Right lung (tissue), 5 donors: ENCODE results near the gene MAPK4. TPM values are rescaled to one million over a fixed set of nuclear protein-coding genes. Genes with fewer than 3 reads are reported as not detected.
A peak's percentile ranks its signal among the peaks of the same experiment; 100 is the strongest.

Experiments
- DNase-seq, 2 donors: peaks; one replicate each; pipeline ENCODE4 v3.0.0-alpha.2; 2013
- polyA plus RNA-seq, 5 donors: library from polyadenylated mRNA; unstranded; fragments of 120-200 nt; gene quantifications; one replicate each; pipeline versions ENCODE4 v1.2.1 to v1.2.3, GENCODE V29; 2013; ENCODE audit warnings: inconsistent platforms in 1 of 5, low replicate concordance in 1 of 5; ENCODE audit not compliant: insufficient read length in 5 of 5, insufficient read depth in 1 of 5

Gene MAPK4
- polyA plus RNA-seq, 5 donors = 1.2 to 2.1 (median 1.5) TPM

- no peak for DNase-seq
Observed at GRCh38 chr18:50622865-50623393, 63.0 kb downstream of the MAPK4 start.

GRCh38 chr18:50623694-50624352 is 63.9 kb downstream of the MAPK4 start:
- no peak for DNase-seq

GRCh38 chr18:50624981-50625380 is 65.1 kb downstream of the MAPK4 start:
- no peak for DNase-seq

GRCh38 chr18:50626317-50626716 is 66.4 kb downstream of the MAPK4 start:
- DNase-seq = no peak

GRCh38 chr18:50627594-50628532 is 68.0 kb downstream of the MAPK4 start:
- no peak for DNase-seq

GRCh38 chr18:50628533-50628905 is 68.6 kb downstream of the MAPK4 start:
- no peak for DNase-seq

GRCh38 chr18:50629148-50629631 is 69.3 kb downstream of the MAPK4 start:
- DNase-seq = no peak

- no peak for DNase-seq
Observed at GRCh38 chr18:50630895-50631294, 71.0 kb downstream of the MAPK4 start.

- DNase-seq = no peak
Observed at GRCh38 chr18:50632895-50633515, 73.1 kb downstream of the MAPK4 start.

GRCh38 chr18:50633992-50634391 is 74.1 kb downstream of the MAPK4 start:
- no peak for DNase-seq

- DNase-seq = no peak
Observed at GRCh38 chr18:50636366-50637057, 76.6 kb downstream of the MAPK4 start.

- DNase-seq = no peak
Observed at GRCh38 chr18:50638016-50638883, 78.4 kb downstream of the MAPK4 start.

- no peak for DNase-seq
Observed at GRCh38 chr18:50638884-50639420, 79.1 kb downstream of the MAPK4 start.

- DNase-seq = no peak
Observed at GRCh38 chr18:50639711-50640110, 79.8 kb downstream of the MAPK4 start.

GRCh38 chr18:50642439-50642838 is 82.6 kb downstream of the MAPK4 start:
- DNase-seq = no peak

GRCh38 chr18:50644146-50644545 is 84.3 kb downstream of the MAPK4 start:
- DNase-seq = no peak

GRCh38 chr18:50644807-50645206 is 84.9 kb downstream of the MAPK4 start:
- DNase-seq = no peak

GRCh38 chr18:50647237-50647636 is 87.3 kb downstream of the MAPK4 start:
- DNase-seq = no peak

GRCh38 chr18:50647792-50648191 is 87.9 kb downstream of the MAPK4 start:
- no peak for DNase-seq

GRCh38 chr18:50649821-50650220 is 89.9 kb downstream of the MAPK4 start:
- DNase-seq = peak; percentile 40 to 56
